GM12875 (cell line): ENCODE measurements around the gene FRMD4A.

Experiments
- H3K4me3 ChIP-seq: one replicate; pipeline ENCODE4 v1.5.1; 2011; ENCODE audit warnings: low read depth, low read length, control low read depth
- TF ChIP-seq, protein P1 (sequence below): IDR thresholded peaks from 2 replicates; pipeline ENCODE4 v1.5.1; 2011; ENCODE audit warnings: low read depth, mild to moderate bottlenecking, control low read depth, inconsistent platforms, low read length, moderate library complexity, borderline replicate concordance; ENCODE audit not compliant: insufficient read depth

Gene FRMD4A

GRCh38 chr10:14151571-14151970 is 179.2 kb downstream of the FRMD4A start:
- no peak overlapping the region for H3K4me3 ChIP-seq
- TF ChIP-seq, protein P1, sequence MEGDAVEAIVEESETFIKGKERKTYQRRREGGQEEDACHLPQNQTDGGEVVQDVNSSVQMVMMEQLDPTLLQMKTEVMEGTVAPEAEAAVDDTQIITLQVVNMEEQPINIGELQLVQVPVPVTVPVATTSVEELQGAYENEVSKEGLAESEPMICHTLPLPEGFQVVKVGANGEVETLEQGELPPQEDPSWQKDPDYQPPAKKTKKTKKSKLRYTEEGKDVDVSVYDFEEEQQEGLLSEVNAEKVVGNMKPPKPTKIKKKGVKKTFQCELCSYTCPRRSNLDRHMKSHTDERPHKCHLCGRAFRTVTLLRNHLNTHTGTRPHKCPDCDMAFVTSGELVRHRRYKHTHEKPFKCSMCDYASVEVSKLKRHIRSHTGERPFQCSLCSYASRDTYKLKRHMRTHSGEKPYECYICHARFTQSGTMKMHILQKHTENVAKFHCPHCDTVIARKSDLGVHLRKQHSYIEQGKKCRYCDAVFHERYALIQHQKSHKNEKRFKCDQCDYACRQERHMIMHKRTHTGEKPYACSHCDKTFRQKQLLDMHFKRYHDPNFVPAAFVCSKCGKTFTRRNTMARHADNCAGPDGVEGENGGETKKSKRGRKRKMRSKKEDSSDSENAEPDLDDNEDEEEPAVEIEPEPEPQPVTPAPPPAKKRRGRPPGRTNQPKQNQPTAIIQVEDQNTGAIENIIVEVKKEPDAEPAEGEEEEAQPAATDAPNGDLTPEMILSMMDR = no peak

DNA sequence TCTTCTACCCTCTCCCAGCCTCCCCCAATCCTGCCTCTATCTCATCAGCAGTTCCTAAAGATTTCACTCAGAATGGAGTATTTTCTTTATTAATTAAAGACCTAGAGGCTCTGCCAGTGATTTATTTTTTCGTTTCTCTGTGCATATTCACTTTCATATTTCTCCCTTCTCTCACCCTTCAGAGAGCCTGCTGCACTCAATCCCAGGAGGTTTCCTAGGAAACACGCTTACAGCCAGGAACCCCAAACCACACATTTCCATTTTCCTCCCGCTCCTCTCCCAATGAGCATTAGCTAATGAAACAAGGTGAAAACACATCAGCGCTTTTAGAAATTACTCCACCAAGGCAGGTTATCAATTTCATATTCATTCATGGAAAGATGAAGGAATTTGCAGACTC is 180.2 kb downstream of the FRMD4A start:
- TF ChIP-seq, protein P1 = no peak
- H3K4me3 ChIP-seq = no peak overlapping the region

DNA sequence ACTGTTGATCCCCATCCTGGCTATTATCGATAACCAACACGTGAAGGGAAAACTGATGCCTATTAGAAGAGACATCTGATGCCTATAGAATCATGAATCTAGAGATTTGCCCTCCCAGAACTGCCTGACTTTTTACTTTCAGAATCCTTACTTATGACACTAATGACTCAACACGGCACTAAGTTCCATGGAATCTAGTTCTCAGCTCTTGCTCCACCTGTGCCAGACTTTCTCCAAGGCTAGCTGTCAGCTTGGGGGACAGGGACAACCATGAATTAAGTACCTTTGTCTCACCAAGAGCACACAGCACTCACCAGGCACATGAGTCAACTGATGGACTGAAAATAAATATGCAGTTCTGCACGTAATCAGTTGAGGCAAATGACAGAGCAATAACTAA is 184.2 kb downstream of the FRMD4A start:
- no peak overlapping the region for H3K4me3 ChIP-seq
- TF ChIP-seq, protein P1 = no peak

DNA sequence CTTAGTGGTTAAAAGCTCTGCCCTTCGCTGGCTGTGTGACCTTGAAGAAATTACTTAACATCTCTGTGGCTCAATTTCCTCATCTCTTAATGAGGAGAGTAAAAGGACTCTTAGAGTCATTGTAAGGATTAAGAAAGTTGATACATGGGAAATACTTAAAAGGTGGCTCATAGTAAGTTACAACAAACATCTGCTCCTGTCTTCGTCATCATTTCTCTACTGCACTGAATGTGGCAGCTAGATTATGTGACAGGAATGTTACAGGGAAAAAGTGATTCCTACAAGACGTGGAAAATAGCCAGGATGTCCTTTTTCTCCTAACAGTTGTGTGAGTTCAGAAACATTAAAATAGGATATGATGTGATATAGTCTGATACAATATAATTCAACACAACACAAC is 184.7 kb downstream of the FRMD4A start:
- no peak overlapping the region for H3K4me3 ChIP-seq
- TF ChIP-seq, protein P1 = no peak

DNA sequence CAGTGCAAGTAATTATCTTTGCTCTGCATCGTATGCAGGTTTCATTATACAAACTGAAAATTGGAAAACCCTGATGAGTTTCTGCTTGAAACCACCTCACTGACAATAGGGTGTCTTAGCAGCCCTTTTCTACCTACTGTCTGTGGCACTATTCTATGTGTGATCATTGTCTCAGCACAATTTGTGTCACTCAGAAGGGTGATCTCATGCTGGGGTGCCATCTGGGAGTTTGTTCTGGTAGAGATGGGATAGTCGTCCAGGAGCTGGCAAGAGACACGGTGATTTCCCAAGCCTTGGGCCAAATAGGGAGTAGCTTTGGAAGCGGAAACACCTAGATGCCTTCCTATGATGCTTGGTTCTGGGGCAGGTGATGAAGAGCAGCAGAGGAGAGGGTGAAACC is 186.3 kb downstream of the FRMD4A start:
- TF ChIP-seq, protein P1 = no peak
- H3K4me3 ChIP-seq = no peak overlapping the region

GRCh38 chr10:14142606-14143250 is 188.0 kb downstream of the FRMD4A start:
- TF ChIP-seq, protein P1 = no peak
- no peak overlapping the region for H3K4me3 ChIP-seq

GRCh38 chr10:14141283-14141682 is 189.4 kb downstream of the FRMD4A start:
- no peak overlapping the region for H3K4me3 ChIP-seq
- TF ChIP-seq, protein P1 = no peak
